Karpas-422 (cell line): Measurements from ENCODE around the gene TNFRSF21. TPM values are rescaled to one million over a fixed set of nuclear protein-coding genes. Genes with fewer than 3 reads are reported as not detected.
"Not testable (repeated sequence)": the region's sequence is repeated elsewhere in the genome, so short reads cannot be mapped to it uniquely, and the experiment has no call there.

Experiments used
- DNase-seq: peaks from one replicate; pipeline ENCODE4 v3.0.0-alpha.2; 2015
- H2AFZ ChIP-seq: fragments of 200-600 bp; sonication (generic); 2 replicates; pipeline ENCODE4 v1.6.1; 2014; ENCODE audit warnings: antibody characterized with exemption, low read length, mixed read lengths
- H3K27ac ChIP-seq: fragments of 200-600 bp; sonication (generic); 2 replicates; pipeline ENCODE4 v1.5.1; 2014; ENCODE audit warnings: mild to moderate bottlenecking, low read length, moderate library complexity
- H3K27me3 ChIP-seq: fragments of 200-600 bp; sonication (generic); 2 replicates; pipeline ENCODE4 v1.6.1; 2014; ENCODE audit warnings: low read length, mixed read lengths
- H3K36me3 ChIP-seq: fragments of 200-600 bp; sonication (generic); 2 replicates; pipeline ENCODE4 v1.6.1; 2014; ENCODE audit warnings: low read length, mixed read lengths; ENCODE audit not compliant: insufficient read depth
- H3K4me1 ChIP-seq: fragments of 200-600 bp; sonication (generic); 2 replicates; pipeline ENCODE4 v1.6.1; 2014; ENCODE audit warnings: mild to moderate bottlenecking, low read length, mixed read lengths
- H3K4me2 ChIP-seq: fragments of 200-600 bp; sonication (generic); 2 replicates; pipeline ENCODE4 v1.6.1; 2014; ENCODE audit warnings: low read length, low read depth, mild to moderate bottlenecking; ENCODE audit not compliant: poor library complexity, severe bottlenecking
- H3K4me3 ChIP-seq: fragments of 200-600 bp; sonication (generic); 2 replicates; pipeline ENCODE4 v1.5.1; 2014; ENCODE audit warnings: mild to moderate bottlenecking, antibody characterized with exemption, low read length, mixed read lengths
- H3K79me2 ChIP-seq: fragments of 200-600 bp; sonication (generic); 2 replicates; pipeline ENCODE4 v1.6.1; 2014; ENCODE audit warnings: mild to moderate bottlenecking, low read length, mixed read lengths
- H3K9ac ChIP-seq: fragments of 200-600 bp; sonication (generic); 2 replicates; pipeline ENCODE4 v1.6.0; 2014; ENCODE audit warnings: low read length
- H3K9me2 ChIP-seq: fragments of 200-600 bp; sonication (generic), shearing (Covaris generic); replicated peaks from 2 replicates; pipeline ENCODE4 v1.6.0; 2014; ENCODE audit warnings: mild to moderate bottlenecking, low read length, moderate library complexity; ENCODE audit not compliant: insufficient read depth
- H3K9me3 ChIP-seq: fragments of 300-700, 200-600 bp; sonication (generic); 2 replicates; pipeline ENCODE4 v1.6.1; 2014; ENCODE audit warnings: low read length, mixed read lengths
- H4K20me1 ChIP-seq: fragments of 200-600 bp; sonication (generic); 2 replicates; pipeline ENCODE4 v1.6.1; 2014; ENCODE audit warnings: mild to moderate bottlenecking, antibody characterized with exemption, low read length, low read depth; ENCODE audit not compliant: insufficient read depth
- total RNA-seq: library from RNA; depleted of rRNA; stranded (reverse); fragments of >200 nt; shearing (Covaris generic); gene quantifications from 2 replicates; pipeline ENCODE4 v1.2.3, GENCODE V29; 2014; ENCODE audit warnings: low replicate concordance

Gene TNFRSF21
- total RNA-seq, 1 experiment from 2014 or later = 0.07 TPM

DNA sequence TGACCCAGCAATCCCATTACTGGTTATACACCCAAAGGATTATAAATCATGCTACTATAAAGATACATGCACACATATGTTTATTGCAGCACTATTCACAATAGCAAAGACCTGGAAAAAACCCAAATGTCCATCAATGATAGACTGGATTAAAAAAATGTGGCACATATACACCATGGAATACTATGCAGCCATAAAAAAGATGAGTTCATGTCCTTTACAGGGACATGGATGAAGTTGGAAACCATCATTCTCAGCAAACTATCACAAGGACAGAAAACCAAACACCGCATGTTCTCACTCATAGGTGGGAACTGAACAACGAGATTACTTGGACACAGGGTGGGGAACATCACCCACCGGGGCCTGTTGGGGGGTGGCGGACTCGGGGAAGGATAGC is 34.6 kb downstream of the TNFRSF21 start:
- not testable (repeated sequence) for H4K20me1 ChIP-seq

DNA sequence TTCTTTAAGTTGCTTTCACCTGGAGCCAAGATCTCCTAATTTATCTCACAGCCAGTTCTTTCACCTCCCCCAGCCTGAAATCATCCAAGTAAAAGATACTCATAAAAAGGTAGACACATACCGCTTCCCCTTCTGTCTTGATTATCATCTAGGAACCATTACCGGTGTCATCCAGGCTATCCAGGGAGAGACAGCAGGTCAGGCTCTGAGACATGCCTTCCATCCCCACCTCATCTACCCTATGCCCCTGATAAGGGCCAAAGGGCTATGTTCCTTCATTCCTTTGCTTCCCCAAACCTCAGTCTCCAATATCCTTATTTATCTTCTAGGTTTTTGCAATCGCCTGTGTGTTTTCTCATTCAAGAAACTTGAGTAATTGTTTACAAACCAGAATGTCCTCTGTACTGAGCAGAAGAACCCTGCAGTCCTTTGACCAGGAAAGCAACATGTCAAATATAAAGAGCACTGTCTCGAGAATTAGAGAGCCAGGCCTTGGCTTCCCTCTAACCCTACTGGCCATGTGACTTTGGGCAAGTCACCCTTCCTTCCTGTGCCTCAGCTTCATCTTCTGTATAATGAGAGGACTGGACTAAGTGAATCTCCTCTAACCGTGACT is 41.0 kb downstream of the TNFRSF21 start:
- Histone ChIP-seq H3K9ac (no peak overlapping the region), H3K4me3 (no peak overlapping the region), H3K4me1 (no peaks in the 10 kb centered on the region), H3K36me3 (no peaks in the 10 kb centered on the region), H3K9me2 (no peaks in the 10 kb centered on the region), H3K9me3 (no peaks in the 10 kb centered on the region), H3K4me2 (no peak overlapping the region), H4K20me1 (no peaks in the 10 kb centered on the region), H3K27me3 (no peaks in the 10 kb centered on the region), H3K27ac (no peak overlapping the region), H3K79me2 (no peaks in the 10 kb centered on the region), H2AFZ (no peak overlapping the region)
- DNase-seq = no peak

More for the DNA sequence above, 34.6 kb downstream of the TNFRSF21 start:
- not testable (repeated sequence) for H3K27ac ChIP-seq, H3K4me1 ChIP-seq, H3K4me3 ChIP-seq, H3K4me2 ChIP-seq, DNase-seq, H3K9me2 ChIP-seq, H3K27me3 ChIP-seq, H2AFZ ChIP-seq, H3K9ac ChIP-seq, H3K79me2 ChIP-seq, H3K9me3 ChIP-seq, H3K36me3 ChIP-seq

DNA sequence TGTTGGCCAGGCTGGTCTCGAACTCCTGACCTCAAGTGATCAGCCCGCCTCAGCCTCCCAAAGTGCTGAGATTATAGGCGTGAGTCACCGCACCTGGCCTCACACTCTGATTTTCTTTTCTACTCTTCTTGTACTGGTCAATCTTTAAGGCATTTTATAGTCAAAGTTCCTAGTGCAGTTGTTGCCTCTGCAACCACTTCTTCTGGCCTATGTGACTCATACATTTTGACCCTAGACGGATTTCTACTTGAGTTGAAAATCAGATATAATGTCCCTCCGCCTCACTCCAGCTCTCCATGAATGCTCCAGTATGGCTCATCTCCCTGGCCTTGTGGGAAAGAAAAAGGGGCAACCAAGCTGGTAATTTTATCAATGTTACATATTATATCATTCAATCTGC is 42.4 kb downstream of the TNFRSF21 start:
- no peak for DNase-seq
- H3K27me3 ChIP-seq = no peaks in the 10 kb centered on the region
- no peaks in the 10 kb centered on the region for H4K20me1 ChIP-seq
- H3K79me2 ChIP-seq = no peaks in the 10 kb centered on the region
- no peaks in the 10 kb centered on the region for H3K4me1 ChIP-seq
- H3K27ac ChIP-seq = no peak overlapping the region
- no peak overlapping the region for H3K9ac ChIP-seq
- H2AFZ ChIP-seq = no peak overlapping the region
- H3K9me2 ChIP-seq = no peaks in the 10 kb centered on the region
- H3K4me3 ChIP-seq = no peak overlapping the region
- no peaks in the 10 kb centered on the region for H3K36me3 ChIP-seq
- no peaks in the 10 kb centered on the region for H3K9me3 ChIP-seq
- H3K4me2 ChIP-seq = no peak overlapping the region

DNA sequence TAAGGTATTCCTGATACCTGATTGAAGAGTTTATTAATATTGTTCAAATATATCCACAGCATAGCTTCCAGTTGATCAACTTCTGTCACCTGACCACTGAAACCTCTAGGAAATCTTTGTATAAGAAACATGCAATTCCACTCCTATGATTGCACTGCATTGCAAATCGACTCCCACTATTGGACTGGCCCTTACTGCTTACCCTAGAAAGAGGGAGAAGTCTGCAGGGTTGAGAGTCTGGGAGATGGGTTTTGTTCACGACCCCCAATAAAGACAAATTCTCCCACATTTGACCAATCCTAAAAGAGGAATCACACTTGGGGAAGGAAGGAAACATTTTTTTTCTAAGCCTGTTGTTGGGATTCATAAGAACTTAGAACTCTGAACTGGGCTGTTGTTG is 43.7 kb downstream of the TNFRSF21 start:
- H3K4me1 ChIP-seq = no peaks in the 10 kb centered on the region
- H3K4me2 ChIP-seq = no peak overlapping the region
- H3K9me2 ChIP-seq = no peaks in the 10 kb centered on the region
- DNase-seq = no peak
- H3K9me3 ChIP-seq = no peaks in the 10 kb centered on the region
- no peak overlapping the region for H3K9ac ChIP-seq
- no peak overlapping the region for H3K27ac ChIP-seq
- no peaks in the 10 kb centered on the region for H3K79me2 ChIP-seq
- H3K27me3 ChIP-seq = no peaks in the 10 kb centered on the region
- no peak overlapping the region for H3K4me3 ChIP-seq
- H2AFZ ChIP-seq = no peak overlapping the region
- no peaks in the 10 kb centered on the region for H3K36me3 ChIP-seq
- H4K20me1 ChIP-seq = no peaks in the 10 kb centered on the region

DNA sequence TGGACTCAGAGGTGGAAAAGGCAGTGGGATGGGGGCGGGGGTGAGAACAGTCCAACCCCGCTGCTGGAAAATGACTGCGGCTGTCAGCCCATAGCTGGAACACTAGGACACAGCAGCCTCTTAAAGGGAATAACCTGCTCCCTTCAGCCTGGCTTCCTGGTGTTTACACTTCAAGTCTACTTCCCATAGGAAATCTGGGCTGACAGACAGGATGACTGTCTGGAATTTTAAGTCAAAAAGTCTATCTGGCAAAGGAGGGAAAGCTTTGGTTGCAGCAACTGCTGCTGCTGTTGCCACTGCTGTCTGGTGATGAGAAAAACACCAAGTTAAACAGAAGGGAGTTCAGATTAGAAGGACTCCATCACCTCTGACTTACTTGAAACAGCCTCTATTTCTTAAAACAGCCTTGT is 44.9 kb downstream of the TNFRSF21 start:
- DNase-seq = no peak
- Histone ChIP-seq H3K4me3 (no peak overlapping the region), H3K9ac (no peak overlapping the region), H3K4me2 (no peak overlapping the region), H3K27me3 (no peaks in the 10 kb centered on the region), H3K27ac (no peak overlapping the region), H3K9me2 (no peaks in the 10 kb centered on the region), H4K20me1 (no peaks in the 10 kb centered on the region), H2AFZ (no peak overlapping the region), H3K36me3 (no peaks in the 10 kb centered on the region), H3K9me3 (no peaks in the 10 kb centered on the region), H3K4me1 (no peaks in the 10 kb centered on the region), H3K79me2 (no peaks in the 10 kb centered on the region)

DNA sequence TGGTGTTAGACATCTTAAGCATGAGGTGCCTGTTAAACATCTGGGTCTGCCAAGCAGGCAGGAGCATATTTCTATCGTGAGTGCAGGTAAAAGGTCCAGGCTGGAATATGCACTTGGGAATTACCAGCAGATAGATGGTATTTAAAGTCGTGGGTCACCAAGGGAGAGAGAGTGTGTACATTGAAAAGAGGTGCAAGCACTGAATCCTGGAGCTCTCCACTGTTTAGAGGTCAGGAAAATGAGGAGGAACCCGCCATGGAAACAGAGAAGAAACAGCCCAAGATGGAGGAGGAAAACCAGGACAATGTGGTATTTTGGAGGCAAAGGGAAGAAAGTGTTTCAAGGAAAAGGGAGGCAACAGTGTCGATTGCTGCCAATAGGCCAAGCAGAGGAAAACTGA is 46.4 kb downstream of the TNFRSF21 start:
- Histone ChIP-seq H3K9ac (no peak overlapping the region), H3K9me2 (no peaks in the 10 kb centered on the region), H3K79me2 (no peaks in the 10 kb centered on the region)

DNA sequence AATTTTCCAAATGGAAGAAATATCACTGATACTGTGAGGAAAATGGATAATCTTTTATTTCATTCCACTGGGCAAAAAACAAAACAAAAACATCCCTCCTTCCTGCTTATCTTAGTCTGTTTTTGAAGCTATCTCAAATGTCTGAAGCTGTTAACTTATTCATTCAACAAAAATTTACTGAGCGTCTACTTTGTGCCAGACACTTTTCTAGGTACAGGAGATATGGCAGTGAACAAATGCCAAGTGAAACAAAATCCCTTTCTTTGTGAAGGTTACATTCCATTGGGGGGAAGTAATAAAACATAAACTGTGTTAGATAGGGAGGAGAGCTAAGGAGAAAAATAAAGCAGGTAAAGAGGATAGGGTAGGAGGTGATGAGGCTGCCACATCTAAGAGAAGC is 47.5 kb downstream of the TNFRSF21 start:
- H3K9ac ChIP-seq = no peak overlapping the region
- H3K4me2 ChIP-seq = no peak overlapping the region
- no peak overlapping the region for H3K4me3 ChIP-seq
- no peak overlapping the region for H2AFZ ChIP-seq
- H4K20me1 ChIP-seq = no peaks in the 10 kb centered on the region
- DNase-seq = no peak
- H3K79me2 ChIP-seq = no peaks in the 10 kb centered on the region
- no peaks in the 10 kb centered on the region for H3K4me1 ChIP-seq
- no peak overlapping the region for H3K27ac ChIP-seq
- no peaks in the 10 kb centered on the region for H3K36me3 ChIP-seq
- no peaks in the 10 kb centered on the region for H3K9me3 ChIP-seq
- H3K9me2 ChIP-seq = no peaks in the 10 kb centered on the region
- no peaks in the 10 kb centered on the region for H3K27me3 ChIP-seq

More for the DNA sequence above, 46.4 kb downstream of the TNFRSF21 start:
- no peaks in the 10 kb centered on the region for H3K4me1 ChIP-seq
- no peaks in the 10 kb centered on the region for H3K36me3 ChIP-seq
- H4K20me1 ChIP-seq = no peaks in the 10 kb centered on the region
- H3K4me2 ChIP-seq = no peak overlapping the region
- no peak for DNase-seq
- no peak overlapping the region for H3K4me3 ChIP-seq
- no peaks in the 10 kb centered on the region for H3K9me3 ChIP-seq
- H3K27ac ChIP-seq = no peak overlapping the region
- no peak overlapping the region for H2AFZ ChIP-seq
- H3K27me3 ChIP-seq = no peaks in the 10 kb centered on the region

DNA sequence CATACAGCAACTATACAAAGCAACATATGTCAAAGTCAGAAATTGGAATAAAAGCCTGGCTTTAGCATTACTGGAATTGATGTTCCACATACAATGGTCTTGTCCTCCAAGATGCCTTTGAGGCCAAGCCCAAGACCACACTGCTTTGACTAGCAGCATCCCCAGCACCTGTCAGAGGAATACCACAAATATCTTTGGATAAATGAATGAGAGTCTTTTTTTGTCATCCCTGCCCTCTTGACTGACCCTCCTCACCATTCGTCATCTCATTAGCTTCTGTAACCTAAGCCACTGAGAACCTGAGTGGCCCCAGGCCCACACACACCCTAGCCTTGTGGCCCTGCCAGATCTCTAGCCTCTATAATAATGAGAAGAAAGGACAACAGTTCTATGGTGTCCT is 48.5 kb downstream of the TNFRSF21 start:
- no peaks in the 10 kb centered on the region for H3K36me3 ChIP-seq
- no peaks in the 10 kb centered on the region for H3K79me2 ChIP-seq
- no peaks in the 10 kb centered on the region for H4K20me1 ChIP-seq

DNA sequence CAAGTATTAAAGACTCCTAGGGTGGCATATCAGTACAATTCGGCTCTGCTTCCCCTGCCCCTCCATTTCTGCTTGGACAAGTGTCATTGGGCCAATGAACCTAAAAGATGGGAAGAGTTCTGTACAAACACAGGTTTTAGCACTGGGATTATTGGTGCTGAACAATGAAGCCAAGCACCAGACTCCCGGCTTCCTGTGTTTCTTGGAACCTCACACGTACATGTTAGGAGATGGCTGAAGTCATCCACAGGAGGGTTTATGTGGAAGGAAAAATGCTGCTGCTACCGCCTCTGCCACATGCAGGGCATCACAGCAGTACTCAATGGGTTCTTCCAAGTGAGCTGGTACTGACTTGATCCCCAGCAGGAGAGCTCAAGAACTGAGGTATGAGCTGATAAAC is 49.7 kb downstream of the TNFRSF21 start:
- no peak overlapping the region for H3K27ac ChIP-seq
- H3K4me3 ChIP-seq = no peak overlapping the region
- H4K20me1 ChIP-seq = no peaks in the 10 kb centered on the region
- H3K79me2 ChIP-seq = no peaks in the 10 kb centered on the region
- no peaks in the 10 kb centered on the region for H3K36me3 ChIP-seq
- H3K4me1 ChIP-seq = no peaks in the 10 kb centered on the region
- no peaks in the 10 kb centered on the region for H3K27me3 ChIP-seq
- H3K4me2 ChIP-seq = no peak overlapping the region
- no peak for DNase-seq
- no peaks in the 10 kb centered on the region for H3K9me3 ChIP-seq
- H3K9ac ChIP-seq = no peak overlapping the region
- no peak overlapping the region for H2AFZ ChIP-seq
- H3K9me2 ChIP-seq = no peaks in the 10 kb centered on the region

More for the DNA sequence above, 48.5 kb downstream of the TNFRSF21 start:
- no peak overlapping the region for H3K4me2 ChIP-seq
- no peaks in the 10 kb centered on the region for H3K9me2 ChIP-seq
- no peak overlapping the region for H3K4me3 ChIP-seq
- DNase-seq = no peak
- no peak overlapping the region for H3K27ac ChIP-seq
- no peak overlapping the region for H3K9ac ChIP-seq
- H3K4me1 ChIP-seq = no peaks in the 10 kb centered on the region
- H2AFZ ChIP-seq = no peak overlapping the region
- H3K27me3 ChIP-seq = no peaks in the 10 kb centered on the region
- H3K9me3 ChIP-seq = no peaks in the 10 kb centered on the region
